Measurements from ENCODE around the gene CPPED1. TPM values are rescaled to one million over a fixed set of nuclear protein-coding genes. Genes with fewer than 3 reads are reported as not detected.

CPPED1 gene
- total RNA-seq, 1 donor from 2014 or later, result 9.7 TPM

DNA sequence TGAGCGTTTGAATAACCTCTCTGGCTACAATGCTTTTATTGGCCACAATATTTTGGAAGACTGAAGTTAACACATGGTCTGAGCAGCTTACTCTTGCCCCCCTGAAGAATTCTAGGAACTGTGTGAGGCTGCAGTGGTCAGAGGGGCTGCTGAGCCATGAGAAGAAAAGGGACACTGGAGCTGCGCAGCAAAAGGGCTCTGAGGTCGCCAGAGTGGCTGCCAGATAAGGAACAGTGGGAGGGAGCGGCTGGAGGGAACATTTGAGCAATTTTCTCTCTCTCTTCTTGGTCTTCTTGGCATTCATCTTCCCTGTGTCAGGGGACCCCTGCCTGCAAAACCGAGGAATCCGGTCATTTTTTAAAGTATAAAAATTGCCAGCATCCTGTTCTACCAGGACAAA, 66.1 kb downstream of the CPPED1 start:
- H3K4me2 ChIP-seq, result no peak overlapping the region
- H3K27ac Mint-ChIP-seq, result no peak overlapping the region
- H3K36me3 ChIP-seq, result no peaks in the 10 kb centered on the region
- H3K9me3 Mint-ChIP-seq, result peaks cover 13% of the 10 kb centered on the region
- no peak overlapping the region for H3K27ac ChIP-seq
- no peaks in the 10 kb centered on the region for H3K27me3 ChIP-seq
- no peak overlapping the region for H2AFZ ChIP-seq (replicated peaks)
- no peaks in the 10 kb centered on the region for H3F3A ChIP-seq (ENCODE audit: low read depth)
- H3K4me1 ChIP-seq, result no peaks in the 10 kb centered on the region
- no peak for TF ChIP-seq CTCF (IDR thresholded peaks at IDR 0.05)
- no peak for TF ChIP-seq EZH2 (IDR thresholded peaks at IDR 0.05)
- no peak for TF ChIP-seq EZH2phosphoT487 (IDR thresholded peaks at IDR 0.05)
- H3K4me3 ChIP-seq, result no peak overlapping the region
- H3K9me3 ChIP-seq (ENCODE audit: low read depth), result no peaks in the 10 kb centered on the region
- DNase-seq (ENCODE audit: low spot score), result no peak
- no peak overlapping the region for H3K4me3 Mint-ChIP-seq
- no peaks in the 10 kb centered on the region for H3K79me2 ChIP-seq (ENCODE audit: low read depth)
- peaks cover 6% of the 10 kb centered on the region for H3K27me3 Mint-ChIP-seq (ENCODE audit: insufficient read depth, low read depth)
- no peaks in the 10 kb centered on the region for H4K20me1 ChIP-seq (ENCODE audit: low read depth)
- H3K9ac ChIP-seq, result no peak overlapping the region
- peaks cover 16% of the 10 kb centered on the region for H3K36me3 Mint-ChIP-seq
- H3K4me1 Mint-ChIP-seq, result peaks cover 2% of the 10 kb centered on the region

DNA sequence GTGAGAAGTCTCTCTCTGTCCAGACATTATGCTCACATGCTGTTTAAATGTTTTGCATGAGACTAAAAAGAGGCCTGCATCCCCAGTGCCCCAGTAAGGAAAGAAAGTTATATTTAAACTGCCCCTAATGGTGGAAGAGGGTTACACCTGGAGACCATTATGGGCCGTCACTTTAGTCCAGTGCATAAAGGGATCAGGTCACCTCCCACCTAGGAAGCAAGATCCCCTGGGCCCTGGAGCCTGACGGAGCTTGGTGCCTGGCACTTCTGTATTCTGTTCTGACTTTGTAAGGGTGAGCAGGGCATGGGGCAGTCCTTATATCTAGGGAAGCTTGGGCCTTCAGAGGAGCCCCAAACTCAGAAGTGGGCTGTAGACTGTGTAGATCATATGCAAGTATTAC, 67.9 kb downstream of the CPPED1 start:
- peaks cover 2% of the 10 kb centered on the region for H3K4me1 Mint-ChIP-seq

GRCh38 chr16:12732600-12732999, 71.1 kb downstream of the CPPED1 start:
- H3K4me2 ChIP-seq, result no peak overlapping the region
- no peak overlapping the region for H3K4me3 Mint-ChIP-seq
- no peak for DNase-seq (ENCODE audit: low spot score)
- no peaks in the 10 kb centered on the region for H3K4me1 Mint-ChIP-seq
- H3K27ac ChIP-seq, result no peak overlapping the region
- H3K9me3 ChIP-seq (ENCODE audit: low read depth), result no peaks in the 10 kb centered on the region
- H3K79me2 ChIP-seq (ENCODE audit: low read depth), result no peaks in the 10 kb centered on the region
- H3K4me3 ChIP-seq, result no peak overlapping the region
- peaks cover 5% of the 10 kb centered on the region for H3K4me1 ChIP-seq
- peaks cover 17% of the 10 kb centered on the region for H3K36me3 Mint-ChIP-seq
- H3K27me3 Mint-ChIP-seq (ENCODE audit: insufficient read depth, low read depth), result peaks cover 5% of the 10 kb centered on the region
- H3K27me3 ChIP-seq, result no peaks in the 10 kb centered on the region
- peaks cover 27% of the 10 kb centered on the region for H3K9me3 Mint-ChIP-seq
- H3F3A ChIP-seq (ENCODE audit: low read depth), result no peaks in the 10 kb centered on the region
- no peak overlapping the region for H3K9ac ChIP-seq
- no peaks in the 10 kb centered on the region for H3K36me3 ChIP-seq
- no peaks in the 10 kb centered on the region for H4K20me1 ChIP-seq (ENCODE audit: low read depth)
- no peak for TF ChIP-seq EZH2 (IDR thresholded peaks at IDR 0.05)
- no peak for TF ChIP-seq CTCF (IDR thresholded peaks at IDR 0.05)
- no peak for TF ChIP-seq EZH2phosphoT487 (IDR thresholded peaks at IDR 0.05)
- H2AFZ ChIP-seq (replicated peaks), result no peak overlapping the region
- no peak overlapping the region for H3K27ac Mint-ChIP-seq

More for the DNA sequence above, 67.9 kb downstream of the CPPED1 start:
- no peak overlapping the region for H3K27ac ChIP-seq
- TF ChIP-seq EZH2phosphoT487 (IDR thresholded peaks at IDR 0.05) (no peak), CTCF (IDR thresholded peaks at IDR 0.05) (no peak), EZH2 (IDR thresholded peaks at IDR 0.05) (no peak)
- Mint-ChIP-seq H3K27me3 (ENCODE audit: insufficient read depth, low read depth) (peaks cover 6% of the 10 kb centered on the region), H3K36me3 (peaks cover 21% of the 10 kb centered on the region), H3K4me3 (no peak overlapping the region), H3K9me3 (peaks cover 23% of the 10 kb centered on the region), H3K27ac (no peak overlapping the region)
- H3K36me3 ChIP-seq, result no peaks in the 10 kb centered on the region
- no peaks in the 10 kb centered on the region for H3K9me3 ChIP-seq (ENCODE audit: low read depth)
- H3K4me3 ChIP-seq, result no peak overlapping the region
- H3F3A ChIP-seq (ENCODE audit: low read depth), result no peaks in the 10 kb centered on the region
- H3K4me1 ChIP-seq, result no peaks in the 10 kb centered on the region
- no peaks in the 10 kb centered on the region for H3K79me2 ChIP-seq (ENCODE audit: low read depth)
- H3K9ac ChIP-seq, result no peak overlapping the region
- H4K20me1 ChIP-seq (ENCODE audit: low read depth), result no peaks in the 10 kb centered on the region
- no peaks in the 10 kb centered on the region for H3K27me3 ChIP-seq
- H2AFZ ChIP-seq (replicated peaks), result no peak overlapping the region
- no peak for DNase-seq (ENCODE audit: low spot score)
- no peak overlapping the region for H3K4me2 ChIP-seq
